LNCaP clone FGC (cell line): Measurements from ENCODE around the gene CYB5B.

ENCODE experiments used
- DNase-seq: peaks from one replicate; pipeline ENCODE4 v3.0.0-alpha.2; 2011; ENCODE audit warnings: low read depth
- H3K4me3 ChIP-seq: 2 replicates; pipeline ENCODE4 v1.5.1; 2011; ENCODE audit warnings: mild to moderate bottlenecking, low read depth, low read length, control low read depth
- CTCF ChIP-seq: IDR thresholded peaks from 2 replicates; pipeline ENCODE4 v1.5.1; 2012; ENCODE audit warnings: mild to moderate bottlenecking; ENCODE audit not compliant: control insufficient read depth, insufficient read depth; ENCODE audit errors: extremely low read depth

The CYB5B gene

DNA sequence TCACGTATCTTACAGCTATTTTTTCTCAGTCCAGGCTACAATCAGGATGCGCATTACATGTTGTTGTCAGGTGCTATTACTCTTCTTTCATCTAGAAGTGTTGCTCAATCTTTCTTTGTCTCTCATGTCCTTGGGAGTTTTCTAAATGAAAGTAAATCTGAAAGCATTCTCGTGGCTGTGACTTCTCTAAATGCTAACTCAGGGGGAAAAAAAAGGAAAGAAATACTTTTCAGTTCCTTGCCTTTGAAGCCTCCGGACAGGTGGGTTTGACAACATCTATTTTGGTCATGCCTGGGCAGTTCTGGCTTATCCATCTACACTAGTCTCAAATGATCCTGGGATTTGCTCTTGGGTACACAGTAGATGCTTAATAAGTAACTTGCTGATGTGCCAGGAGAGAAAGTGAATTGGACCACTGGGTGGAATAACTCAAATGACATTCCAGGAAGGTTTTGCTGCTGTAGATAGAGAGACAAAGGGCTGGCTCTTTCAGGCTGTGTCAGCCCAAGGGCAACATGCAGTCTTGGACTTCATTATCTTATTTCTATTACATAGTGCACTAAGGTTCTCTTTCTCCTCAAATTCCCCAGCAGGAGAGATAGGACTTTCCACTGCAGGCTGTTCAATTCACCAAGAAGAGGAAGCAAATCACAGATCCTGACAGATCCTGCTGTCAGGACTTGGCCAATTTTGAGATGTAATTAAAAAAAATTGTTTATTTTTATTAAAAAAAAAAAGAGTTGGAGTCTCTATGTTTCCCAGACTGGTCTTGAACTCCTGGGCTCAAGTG lies 77.7 kb downstream of the CYB5B start:
- DNase-seq, result no peak
- TF ChIP-seq CTCF, result no peak
- H3K4me3 ChIP-seq, result no peak overlapping the region

- no peak overlapping the region for H3K4me3 ChIP-seq
Measured at GRCh38 chr16:69503244-69503643, 78.8 kb downstream of the CYB5B start.

GRCh38 chr16:69508033-69508755 lies 83.8 kb downstream of the CYB5B start:
- no peak for DNase-seq
- H3K4me3 ChIP-seq, result no peak overlapping the region
- no peak for TF ChIP-seq CTCF

More at GRCh38 chr16:69503244-69503643, 78.8 kb downstream of the CYB5B start:
- TF ChIP-seq CTCF, result no peak
- no peak for DNase-seq

GRCh38 chr16:69509125-69509524 lies 84.7 kb downstream of the CYB5B start:
- no peak overlapping the region for H3K4me3 ChIP-seq
- no peak for TF ChIP-seq CTCF
- DNase-seq, result no peak

- no peak overlapping the region for H3K4me3 ChIP-seq
- DNase-seq, result no peak
- TF ChIP-seq CTCF, result no peak
Measured at GRCh38 chr16:69511651-69512050, 87.2 kb downstream of the CYB5B start.

- no peak for TF ChIP-seq CTCF
- DNase-seq, result no peak
- H3K4me3 ChIP-seq, result no peak overlapping the region
Measured at GRCh38 chr16:69513180-69513966, 89.0 kb downstream of the CYB5B start.
